K562 (cell line): Measurements from ENCODE around the gene MAP1LC3B2. TPM values are rescaled to one million over a fixed set of nuclear protein-coding genes. Genes with fewer than 3 reads are reported as not detected.
A peak's percentile ranks its signal among the peaks of the same experiment; 100 is the strongest.

ENCODE experiments used
- KLF1 ChIP-seq: fragments of 450-650 bp; IDR thresholded peaks from 2 replicates; pipeline ENCODE4 v1.6.1; 2016; ENCODE audit warnings: missing genetic modification characterization, missing compliant biosample characterization
- PPARD ChIP-seq: fragments of 250-450 bp; sonication (Bioruptor Pico); IDR thresholded peaks from 2 replicates; pipeline ENCODE4 v1.8.0; 2022; ENCODE audit warnings: inconsistent platforms, mild to moderate bottlenecking, moderate library complexity
- SOX6 ChIP-seq: fragments of 450-650 bp; IDR thresholded peaks from 2 replicates; pipeline ENCODE4 v1.6.1; 2014; ENCODE audit warnings: mild to moderate bottlenecking
- TCF7L2 ChIP-seq: fragments of 150-350 bp; IDR thresholded peaks from 2 replicates; pipeline ENCODE4 v1.6.1; 2016; ENCODE audit warnings: low read depth, mild to moderate bottlenecking, low read length, moderate library complexity
- ZKSCAN1 ChIP-seq: fragments of 150-350 bp; IDR thresholded peaks from 2 replicates; pipeline ENCODE4 v1.6.1; 2016; ENCODE audit warnings: low read depth, low read length
- ZNF347 ChIP-seq: fragments of 450-650 bp; formaldehyde crosslinking; IDR thresholded peaks from 2 replicates; pipeline ENCODE4 v1.4.0; 2020; ENCODE audit warnings: low read depth, mild to moderate bottlenecking, moderate library complexity
- ZNF41 ChIP-seq: fragments of 250-450 bp; sonication (Bioruptor Pico); conservative IDR thresholded peaks from 2 replicates; pipeline ENCODE4 v1.4.0; 2020; ENCODE audit warnings: mild to moderate bottlenecking
- ZNF583 ChIP-seq: fragments of 250-450 bp; sonication (Bioruptor Pico); IDR thresholded peaks from 2 replicates; pipeline ENCODE4 v1.4.0; 2020
- ZNF79 ChIP-seq: fragments of 250-450 bp; sonication (Bioruptor Pico); IDR thresholded peaks from 2 replicates; pipeline ENCODE4 v1.4.0; 2020; ENCODE audit warnings: low read depth, mild to moderate bottlenecking, moderate library complexity
- polyA plus RNA-seq, 8 experiments: library from polyadenylated mRNA; depleted of rRNA in 4 of 8; stranded (reverse) in 5 of 8; unstranded in 3 of 8; fragments of >200 nt; fragmentation: Nextera tagmentation in 2 of 8; fragmentation: Illumina TruSeq in 1 of 8; extraction: Ambion mirVana in 2 of 8; extraction: Trizol in 1 of 8; gene quantifications; 2 replicates each; pipeline versions ENCODE4 v1.2.1 to v1.2.3, GENCODE V29; 2011 to 2014; ENCODE audit warnings: inconsistent platforms in 1 of 8, missing spikeins in 1 of 8
- total RNA-seq, 7 experiments: library from RNA; depleted of rRNA in 6 of 7; stranded (reverse); fragments of >200 nt in 6 of 7; fragmentation: Illumina TruSeq in 2 of 7; extraction: Trizol in 2 of 7; gene quantifications; 2 replicates each; pipeline versions ENCODE4 v1.2.1 to v1.2.3, GENCODE V29; 2011 to 2021; ENCODE audit warnings: low replicate concordance in 1 of 7
- TF ChIP-seq, protein P1 (sequence below): sonication (generic); formaldehyde crosslinking; IDR thresholded peaks from 2 replicates; pipeline ENCODE4 v1.8.0; 2023; ENCODE audit warnings: missing genetic modification reagents, mild to moderate bottlenecking, borderline replicate concordance
- TF ChIP-seq, protein P2 (sequence below): fragments of 450-650 bp; conservative IDR thresholded peaks from 2 replicates; pipeline ENCODE4 v1.6.1; 2016; ENCODE audit warnings: missing genetic modification characterization, low read depth, mild to moderate bottlenecking, control low read depth, missing compliant biosample characterization
- TF ChIP-seq, protein P3 (sequence below), 2 experiments: fragments of 450-650 bp; formaldehyde crosslinking in 1 of 2; IDR thresholded peaks; 2 replicates each; pipeline versions ENCODE4 v1.4.0 to v1.6.1; 2014 to 2020; ENCODE audit warnings: mild to moderate bottlenecking in 2 of 2, borderline replicate concordance in 1 of 2, low read depth in 1 of 2

Gene MAP1LC3B2
- total and polyA plus RNA-seq, 9 of the 15 experiments (the other 6 are each of a cell fraction or from before 2014, with no cell fraction given), result 0.53 to 2.8 (median 0.76) TPM; not detected in 2

DNA sequence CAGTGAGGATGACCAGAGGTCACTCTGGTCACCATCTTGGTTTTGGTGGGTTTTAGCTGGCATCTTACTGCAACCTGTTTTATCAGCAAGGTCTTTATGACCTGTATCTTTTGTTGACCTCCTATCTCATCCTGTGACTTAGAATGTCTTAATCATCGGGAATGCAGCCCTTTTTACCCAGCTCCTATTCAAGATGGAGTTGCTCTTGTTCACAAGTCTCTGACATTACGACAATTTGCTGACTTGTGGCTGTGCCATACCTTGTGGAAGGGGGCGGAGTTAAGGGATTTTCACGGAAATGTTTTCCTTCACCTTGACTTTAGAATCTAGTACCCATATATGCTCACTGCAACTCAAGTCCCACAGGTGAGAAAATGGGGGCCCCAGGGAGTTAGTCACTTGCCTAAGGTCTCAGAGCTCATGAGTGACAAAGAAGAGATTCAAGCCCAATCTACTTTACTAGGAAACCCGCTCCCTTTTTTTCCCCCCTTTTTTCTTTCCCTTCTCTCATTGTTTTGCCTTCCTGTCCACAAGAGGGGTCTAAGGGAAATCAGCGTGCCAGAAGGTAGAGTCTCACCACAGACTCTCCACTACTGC is 2.7 kb upstream of the MAP1LC3B2 start (continued):
- TF ChIP-seq, protein P1, sequence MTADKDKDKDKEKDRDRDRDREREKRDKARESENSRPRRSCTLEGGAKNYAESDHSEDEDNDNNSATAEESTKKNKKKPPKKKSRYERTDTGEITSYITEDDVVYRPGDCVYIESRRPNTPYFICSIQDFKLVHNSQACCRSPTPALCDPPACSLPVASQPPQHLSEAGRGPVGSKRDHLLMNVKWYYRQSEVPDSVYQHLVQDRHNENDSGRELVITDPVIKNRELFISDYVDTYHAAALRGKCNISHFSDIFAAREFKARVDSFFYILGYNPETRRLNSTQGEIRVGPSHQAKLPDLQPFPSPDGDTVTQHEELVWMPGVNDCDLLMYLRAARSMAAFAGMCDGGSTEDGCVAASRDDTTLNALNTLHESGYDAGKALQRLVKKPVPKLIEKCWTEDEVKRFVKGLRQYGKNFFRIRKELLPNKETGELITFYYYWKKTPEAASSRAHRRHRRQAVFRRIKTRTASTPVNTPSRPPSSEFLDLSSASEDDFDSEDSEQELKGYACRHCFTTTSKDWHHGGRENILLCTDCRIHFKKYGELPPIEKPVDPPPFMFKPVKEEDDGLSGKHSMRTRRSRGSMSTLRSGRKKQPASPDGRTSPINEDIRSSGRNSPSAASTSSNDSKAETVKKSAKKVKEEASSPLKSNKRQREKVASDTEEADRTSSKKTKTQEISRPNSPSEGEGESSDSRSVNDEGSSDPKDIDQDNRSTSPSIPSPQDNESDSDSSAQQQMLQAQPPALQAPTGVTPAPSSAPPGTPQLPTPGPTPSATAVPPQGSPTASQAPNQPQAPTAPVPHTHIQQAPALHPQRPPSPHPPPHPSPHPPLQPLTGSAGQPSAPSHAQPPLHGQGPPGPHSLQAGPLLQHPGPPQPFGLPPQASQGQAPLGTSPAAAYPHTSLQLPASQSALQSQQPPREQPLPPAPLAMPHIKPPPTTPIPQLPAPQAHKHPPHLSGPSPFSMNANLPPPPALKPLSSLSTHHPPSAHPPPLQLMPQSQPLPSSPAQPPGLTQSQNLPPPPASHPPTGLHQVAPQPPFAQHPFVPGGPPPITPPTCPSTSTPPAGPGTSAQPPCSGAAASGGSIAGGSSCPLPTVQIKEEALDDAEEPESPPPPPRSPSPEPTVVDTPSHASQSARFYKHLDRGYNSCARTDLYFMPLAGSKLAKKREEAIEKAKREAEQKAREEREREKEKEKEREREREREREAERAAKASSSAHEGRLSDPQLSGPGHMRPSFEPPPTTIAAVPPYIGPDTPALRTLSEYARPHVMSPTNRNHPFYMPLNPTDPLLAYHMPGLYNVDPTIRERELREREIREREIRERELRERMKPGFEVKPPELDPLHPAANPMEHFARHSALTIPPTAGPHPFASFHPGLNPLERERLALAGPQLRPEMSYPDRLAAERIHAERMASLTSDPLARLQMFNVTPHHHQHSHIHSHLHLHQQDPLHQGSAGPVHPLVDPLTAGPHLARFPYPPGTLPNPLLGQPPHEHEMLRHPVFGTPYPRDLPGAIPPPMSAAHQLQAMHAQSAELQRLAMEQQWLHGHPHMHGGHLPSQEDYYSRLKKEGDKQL (CRISPR knock-in tag), result no peak
- TF ChIP-seq ZNF347 (peak; percentile 83; the same call in 1 of the 2 replicates), ZNF583 (CRISPR knock-in tag) (peak; percentile 99), ZNF79 (CRISPR knock-in tag) (peak; percentile 97), ZNF41 (CRISPR knock-in tag) (peak; percentile 95), PPARD (CRISPR knock-in tag) (peak; percentile 80), KLF1 (peak; percentile 73; the same call in 1 of the 2 replicates), ZKSCAN1 (no peak), SOX6 (no peak), TCF7L2 (no peak)
- TF ChIP-seq, protein P2, sequence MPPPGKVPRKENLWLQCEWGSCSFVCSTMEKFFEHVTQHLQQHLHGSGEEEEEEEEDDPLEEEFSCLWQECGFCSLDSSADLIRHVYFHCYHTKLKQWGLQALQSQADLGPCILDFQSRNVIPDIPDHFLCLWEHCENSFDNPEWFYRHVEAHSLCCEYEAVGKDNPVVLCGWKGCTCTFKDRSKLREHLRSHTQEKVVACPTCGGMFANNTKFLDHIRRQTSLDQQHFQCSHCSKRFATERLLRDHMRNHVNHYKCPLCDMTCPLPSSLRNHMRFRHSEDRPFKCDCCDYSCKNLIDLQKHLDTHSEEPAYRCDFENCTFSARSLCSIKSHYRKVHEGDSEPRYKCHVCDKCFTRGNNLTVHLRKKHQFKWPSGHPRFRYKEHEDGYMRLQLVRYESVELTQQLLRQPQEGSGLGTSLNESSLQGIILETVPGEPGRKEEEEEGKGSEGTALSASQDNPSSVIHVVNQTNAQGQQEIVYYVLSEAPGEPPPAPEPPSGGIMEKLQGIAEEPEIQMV (tag), result peak; percentile 91
- TF ChIP-seq, protein P3, sequence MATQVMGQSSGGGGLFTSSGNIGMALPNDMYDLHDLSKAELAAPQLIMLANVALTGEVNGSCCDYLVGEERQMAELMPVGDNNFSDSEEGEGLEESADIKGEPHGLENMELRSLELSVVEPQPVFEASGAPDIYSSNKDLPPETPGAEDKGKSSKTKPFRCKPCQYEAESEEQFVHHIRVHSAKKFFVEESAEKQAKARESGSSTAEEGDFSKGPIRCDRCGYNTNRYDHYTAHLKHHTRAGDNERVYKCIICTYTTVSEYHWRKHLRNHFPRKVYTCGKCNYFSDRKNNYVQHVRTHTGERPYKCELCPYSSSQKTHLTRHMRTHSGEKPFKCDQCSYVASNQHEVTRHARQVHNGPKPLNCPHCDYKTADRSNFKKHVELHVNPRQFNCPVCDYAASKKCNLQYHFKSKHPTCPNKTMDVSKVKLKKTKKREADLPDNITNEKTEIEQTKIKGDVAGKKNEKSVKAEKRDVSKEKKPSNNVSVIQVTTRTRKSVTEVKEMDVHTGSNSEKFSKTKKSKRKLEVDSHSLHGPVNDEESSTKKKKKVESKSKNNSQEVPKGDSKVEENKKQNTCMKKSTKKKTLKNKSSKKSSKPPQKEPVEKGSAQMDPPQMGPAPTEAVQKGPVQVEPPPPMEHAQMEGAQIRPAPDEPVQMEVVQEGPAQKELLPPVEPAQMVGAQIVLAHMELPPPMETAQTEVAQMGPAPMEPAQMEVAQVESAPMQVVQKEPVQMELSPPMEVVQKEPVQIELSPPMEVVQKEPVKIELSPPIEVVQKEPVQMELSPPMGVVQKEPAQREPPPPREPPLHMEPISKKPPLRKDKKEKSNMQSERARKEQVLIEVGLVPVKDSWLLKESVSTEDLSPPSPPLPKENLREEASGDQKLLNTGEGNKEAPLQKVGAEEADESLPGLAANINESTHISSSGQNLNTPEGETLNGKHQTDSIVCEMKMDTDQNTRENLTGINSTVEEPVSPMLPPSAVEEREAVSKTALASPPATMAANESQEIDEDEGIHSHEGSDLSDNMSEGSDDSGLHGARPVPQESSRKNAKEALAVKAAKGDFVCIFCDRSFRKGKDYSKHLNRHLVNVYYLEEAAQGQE (IDR thresholded peaks at IDR 0.05; ENCODE audit: borderline replicate concordance), result no peak
- TF ChIP-seq, protein P3 (CRISPR knock-in tag; IDR thresholded peaks at IDR 0.05; ENCODE audit: low read depth), result peak; percentile 75
